Thyroid gland (tissue), 4 donors: ENCODE measurements around the gene PNKP.

Experiments used
- POLR2A ChIP-seq, 2 donors: fragments of 450-650 bp; IDR thresholded peaks; one replicate each; pipeline ENCODE4 v1.6.1; 2017; ENCODE audit warnings: antibody characterized with exemption in 2 of 2, mild to moderate bottlenecking in 2 of 2, moderate library complexity in 1 of 2
- TF ChIP-seq, protein P1 (sequence below), 6 experiments: fragments of 200-600 bp in 3 of 6; fragments of 450-650 bp in 3 of 6; sonication (generic) in 3 of 6; IDR thresholded peaks; one replicate each; pipeline ENCODE4 v1.5.1; 2016 to 2019; ENCODE audit warnings: antibody characterized with exemption in 6 of 6, mild to moderate bottlenecking in 2 of 6, inconsistent platforms in 1 of 6, moderate library complexity in 1 of 6

DNA sequence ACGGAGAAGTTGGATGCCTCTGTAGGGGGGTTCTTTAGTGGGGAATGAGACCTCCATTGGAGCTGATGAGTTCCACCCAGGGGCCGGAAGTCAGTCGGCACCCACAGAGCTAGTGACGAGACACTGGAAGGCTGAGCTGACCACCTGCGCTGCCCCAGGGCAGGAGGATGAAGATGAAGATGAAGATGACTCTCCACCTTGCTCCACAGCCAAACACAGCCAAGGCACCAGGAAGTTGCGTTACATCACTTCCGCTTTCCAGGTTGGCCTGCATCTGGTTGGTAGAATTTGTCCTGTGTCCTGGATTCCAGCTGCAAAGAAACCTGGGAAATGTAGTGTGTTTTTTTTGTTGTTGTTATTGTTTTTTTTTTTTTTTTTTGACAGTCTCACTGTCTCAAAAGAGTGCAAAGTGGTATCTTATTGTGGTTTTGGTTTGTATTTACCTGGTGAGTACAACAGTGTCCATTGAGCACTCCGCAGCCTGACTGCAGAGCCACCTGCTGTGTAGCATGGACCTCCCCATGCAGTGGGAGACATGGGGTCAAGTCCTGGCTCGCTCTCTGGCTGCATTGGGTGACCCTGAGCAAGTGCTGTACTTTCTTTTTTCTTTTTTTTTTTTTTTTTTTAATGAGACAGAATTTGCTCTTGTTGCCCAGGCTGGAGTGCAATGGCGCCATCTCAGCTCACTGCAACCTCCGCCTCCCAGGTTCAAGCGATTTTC lies 12.0 kb upstream of the PNKP start:
- TF ChIP-seq POLR2A (IDR thresholded peaks at IDR 0.05): no peak
- TF ChIP-seq, protein P1, sequence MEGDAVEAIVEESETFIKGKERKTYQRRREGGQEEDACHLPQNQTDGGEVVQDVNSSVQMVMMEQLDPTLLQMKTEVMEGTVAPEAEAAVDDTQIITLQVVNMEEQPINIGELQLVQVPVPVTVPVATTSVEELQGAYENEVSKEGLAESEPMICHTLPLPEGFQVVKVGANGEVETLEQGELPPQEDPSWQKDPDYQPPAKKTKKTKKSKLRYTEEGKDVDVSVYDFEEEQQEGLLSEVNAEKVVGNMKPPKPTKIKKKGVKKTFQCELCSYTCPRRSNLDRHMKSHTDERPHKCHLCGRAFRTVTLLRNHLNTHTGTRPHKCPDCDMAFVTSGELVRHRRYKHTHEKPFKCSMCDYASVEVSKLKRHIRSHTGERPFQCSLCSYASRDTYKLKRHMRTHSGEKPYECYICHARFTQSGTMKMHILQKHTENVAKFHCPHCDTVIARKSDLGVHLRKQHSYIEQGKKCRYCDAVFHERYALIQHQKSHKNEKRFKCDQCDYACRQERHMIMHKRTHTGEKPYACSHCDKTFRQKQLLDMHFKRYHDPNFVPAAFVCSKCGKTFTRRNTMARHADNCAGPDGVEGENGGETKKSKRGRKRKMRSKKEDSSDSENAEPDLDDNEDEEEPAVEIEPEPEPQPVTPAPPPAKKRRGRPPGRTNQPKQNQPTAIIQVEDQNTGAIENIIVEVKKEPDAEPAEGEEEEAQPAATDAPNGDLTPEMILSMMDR (IDR thresholded peaks at IDR 0.05): no peak
